Measurements from ENCODE around the gene TMEM63C.

TMEM63C gene

GRCh38 chr14:77185093-77185465 lies 3.5 kb downstream of the TMEM63C start:
- DNase-seq (ENCODE audit: low read depth): no peak
- no peak overlapping the region for H3K4me3 ChIP-seq (ENCODE audit: low read depth, low read length)
- TF ChIP-seq CTCF (IDR thresholded peaks at IDR 0.05; ENCODE audit: insufficient read depth, low read depth, low read length, missing control alignments): no peak

- no peak for TF ChIP-seq CTCF (IDR thresholded peaks at IDR 0.05; ENCODE audit: insufficient read depth, low read depth, low read length, missing control alignments)
- H3K4me3 ChIP-seq (ENCODE audit: low read depth, low read length): no peak overlapping the region
- DNase-seq (ENCODE audit: low read depth): no peak
Observed at GRCh38 chr14:77186911-77187648, 5.5 kb downstream of the TMEM63C start.

- TF ChIP-seq CTCF (IDR thresholded peaks at IDR 0.05; ENCODE audit: insufficient read depth, low read depth, low read length, missing control alignments): no peak
- no peak overlapping the region for H3K4me3 ChIP-seq (ENCODE audit: low read depth, low read length)
- DNase-seq (ENCODE audit: low read depth): no peak
Observed at GRCh38 chr14:77187649-77188012, 6.0 kb downstream of the TMEM63C start.

GRCh38 chr14:77189479-77189878 lies 7.9 kb downstream of the TMEM63C start:
- no peak overlapping the region for H3K4me3 ChIP-seq (ENCODE audit: low read depth, low read length)
- no peak for TF ChIP-seq CTCF (IDR thresholded peaks at IDR 0.05; ENCODE audit: insufficient read depth, low read depth, low read length, missing control alignments)
- no peak for DNase-seq (ENCODE audit: low read depth)

- TF ChIP-seq CTCF (IDR thresholded peaks at IDR 0.05; ENCODE audit: insufficient read depth, low read depth, low read length, missing control alignments): no peak
- no peak overlapping the region for H3K4me3 ChIP-seq (ENCODE audit: low read depth, low read length)
- DNase-seq (ENCODE audit: low read depth): no peak
Observed at GRCh38 chr14:77190977-77191376, 9.4 kb downstream of the TMEM63C start.

GRCh38 chr14:77194706-77195105 lies 13.1 kb downstream of the TMEM63C start:
- TF ChIP-seq CTCF (IDR thresholded peaks at IDR 0.05; ENCODE audit: insufficient read depth, low read depth, low read length, missing control alignments): no peak
- no peak for DNase-seq (ENCODE audit: low read depth)
- no peak overlapping the region for H3K4me3 ChIP-seq (ENCODE audit: low read depth, low read length)

GRCh38 chr14:77195766-77196165 lies 14.2 kb downstream of the TMEM63C start:
- TF ChIP-seq CTCF (IDR thresholded peaks at IDR 0.05; ENCODE audit: insufficient read depth, low read depth, low read length, missing control alignments): no peak
- no peak overlapping the region for H3K4me3 ChIP-seq (ENCODE audit: low read depth, low read length)
- DNase-seq (ENCODE audit: low read depth): no peak

Data from GM12865 (cell line).